ENCODE measurements around the gene HIVEP3. TPM values are rescaled to one million over a fixed set of nuclear protein-coding genes. Genes with fewer than 3 reads are reported as not detected.

HIVEP3 gene
- total RNA-seq, 1 donor from 2014 or later: 2.0 TPM

DNA sequence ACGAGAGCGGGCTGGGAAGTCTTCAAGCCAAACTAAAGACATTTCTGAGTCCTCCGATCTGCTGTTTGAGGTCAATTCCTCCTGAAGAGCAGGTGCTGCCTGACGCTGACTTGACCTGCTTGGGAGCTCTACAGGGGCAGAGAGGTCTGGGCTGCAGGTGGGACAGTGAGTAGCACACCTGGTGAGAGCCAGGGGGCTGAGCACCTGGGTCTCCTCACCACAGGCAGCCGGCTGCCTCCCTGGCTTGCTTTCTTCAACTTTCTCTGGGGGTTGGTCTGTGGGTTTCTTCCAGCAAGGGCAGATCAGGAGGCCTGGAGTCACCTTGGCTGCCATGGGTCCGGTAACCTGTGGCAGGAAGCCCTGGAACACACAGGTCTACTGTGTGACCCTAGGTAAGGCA lies 326.8 kb downstream of the HIVEP3 start:
- no peak for DNase-seq (ENCODE audit: low read depth)

DNA sequence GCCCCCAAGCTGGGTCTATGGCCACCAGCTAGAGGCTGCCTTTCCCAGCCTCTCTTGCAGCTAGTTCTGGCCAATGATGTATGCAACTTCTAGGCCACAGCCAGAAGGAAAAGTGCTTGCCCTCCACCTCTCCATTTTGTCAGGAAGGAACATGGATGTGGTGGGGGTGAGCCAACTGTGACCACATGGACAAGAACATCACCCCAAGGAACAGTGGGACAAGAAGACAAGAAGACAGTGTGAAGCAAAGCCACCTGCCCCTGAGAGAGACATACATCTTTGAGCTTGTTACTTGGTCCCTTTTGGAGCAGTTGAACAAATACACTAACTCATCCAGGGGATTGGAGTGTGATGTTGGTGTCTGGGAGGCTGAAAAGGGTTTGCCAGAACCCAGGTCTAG lies 328.4 kb downstream of the HIVEP3 start:
- no peak for DNase-seq (ENCODE audit: low read depth)

DNA sequence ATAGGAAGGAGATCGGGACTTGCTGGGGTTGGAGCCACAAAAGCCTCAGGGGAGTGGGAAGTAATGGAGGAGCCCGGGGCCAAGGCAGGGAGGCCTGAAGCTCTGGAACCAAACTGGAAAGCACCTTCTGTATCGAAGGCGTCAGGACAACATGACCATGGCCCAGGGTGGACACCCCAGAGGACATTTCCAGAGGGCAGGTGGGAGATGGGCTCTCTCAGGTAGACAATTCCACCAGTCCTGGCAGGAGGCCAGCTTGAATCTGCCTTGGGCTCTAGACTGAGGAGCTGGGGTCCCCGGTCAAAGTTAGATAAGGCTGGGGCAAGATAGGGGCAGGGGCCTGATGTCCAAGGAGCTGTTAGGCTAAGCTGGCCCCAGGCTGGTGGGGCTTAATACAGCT lies 329.3 kb downstream of the HIVEP3 start:
- no peak for DNase-seq (ENCODE audit: low read depth)

DNA sequence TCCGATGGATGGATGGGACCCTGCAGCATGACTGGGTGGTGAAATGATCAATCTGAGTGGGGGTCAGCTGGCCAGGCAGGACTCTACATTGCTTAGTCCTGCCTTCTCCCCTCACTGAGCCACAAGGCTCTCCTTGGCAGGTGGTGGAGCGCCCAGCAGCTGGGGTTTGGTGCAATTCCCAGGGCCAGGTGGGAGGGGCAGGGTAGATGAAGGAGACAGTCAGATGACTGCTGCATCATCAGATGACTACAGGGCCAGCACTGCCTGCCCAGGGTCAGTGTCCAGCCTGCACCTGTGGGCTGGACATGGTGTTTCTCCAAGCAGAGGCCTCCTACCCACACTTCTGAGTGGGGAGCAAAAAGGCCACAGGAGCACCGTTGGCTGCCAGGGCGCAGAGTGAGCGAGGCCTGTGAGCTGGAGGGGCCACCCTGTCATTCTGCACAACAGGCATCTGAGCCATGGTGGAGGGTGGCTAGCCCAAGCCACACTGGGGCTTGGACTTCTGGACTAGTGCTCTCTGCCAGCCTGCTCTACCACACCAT lies 330.3 kb downstream of the HIVEP3 start:
- peak; percentile 62 for DNase-seq (ENCODE audit: low read depth)

DNA sequence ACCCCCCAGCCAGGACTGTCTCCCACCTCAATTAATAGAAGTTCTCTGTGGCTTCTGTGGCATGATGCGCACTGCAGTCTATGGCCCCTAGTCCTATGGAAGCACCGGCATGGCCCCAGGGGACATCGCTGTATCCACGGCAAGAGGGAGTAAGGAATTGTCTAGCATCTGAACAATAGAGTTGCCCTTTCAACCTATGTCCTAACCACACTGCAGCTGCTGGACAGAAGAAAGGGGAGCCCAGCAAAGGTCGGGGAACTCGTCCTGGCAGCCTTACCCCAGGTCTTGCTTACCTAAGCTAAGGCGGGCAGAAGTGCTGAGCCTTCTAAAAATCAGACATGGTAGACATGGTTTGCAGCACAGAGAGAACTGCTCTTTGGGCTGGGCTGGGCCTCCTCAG lies 330.9 kb downstream of the HIVEP3 start:
- DNase-seq (ENCODE audit: low read depth): no peak

DNA sequence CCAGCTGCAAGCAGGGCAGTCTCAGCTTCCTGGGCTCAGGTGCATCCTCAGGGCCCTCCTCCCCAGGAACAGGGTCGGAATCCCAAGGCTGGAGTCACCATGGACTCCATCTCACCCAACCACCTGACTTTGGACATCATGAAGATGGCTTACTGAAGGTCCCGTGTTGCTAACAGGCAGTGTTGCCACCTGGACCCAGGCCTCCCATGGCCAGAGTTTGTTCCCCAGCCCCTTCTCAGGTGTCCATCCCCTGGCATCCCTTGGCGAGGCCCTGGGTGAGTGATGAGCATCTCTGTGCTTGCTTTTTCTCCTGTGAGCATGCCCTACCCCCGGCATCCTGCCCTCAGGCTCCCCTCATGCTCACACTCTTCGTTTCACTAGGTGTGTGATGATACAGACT lies 332.5 kb downstream of the HIVEP3 start:
- no peak for DNase-seq (ENCODE audit: low read depth)

DNA sequence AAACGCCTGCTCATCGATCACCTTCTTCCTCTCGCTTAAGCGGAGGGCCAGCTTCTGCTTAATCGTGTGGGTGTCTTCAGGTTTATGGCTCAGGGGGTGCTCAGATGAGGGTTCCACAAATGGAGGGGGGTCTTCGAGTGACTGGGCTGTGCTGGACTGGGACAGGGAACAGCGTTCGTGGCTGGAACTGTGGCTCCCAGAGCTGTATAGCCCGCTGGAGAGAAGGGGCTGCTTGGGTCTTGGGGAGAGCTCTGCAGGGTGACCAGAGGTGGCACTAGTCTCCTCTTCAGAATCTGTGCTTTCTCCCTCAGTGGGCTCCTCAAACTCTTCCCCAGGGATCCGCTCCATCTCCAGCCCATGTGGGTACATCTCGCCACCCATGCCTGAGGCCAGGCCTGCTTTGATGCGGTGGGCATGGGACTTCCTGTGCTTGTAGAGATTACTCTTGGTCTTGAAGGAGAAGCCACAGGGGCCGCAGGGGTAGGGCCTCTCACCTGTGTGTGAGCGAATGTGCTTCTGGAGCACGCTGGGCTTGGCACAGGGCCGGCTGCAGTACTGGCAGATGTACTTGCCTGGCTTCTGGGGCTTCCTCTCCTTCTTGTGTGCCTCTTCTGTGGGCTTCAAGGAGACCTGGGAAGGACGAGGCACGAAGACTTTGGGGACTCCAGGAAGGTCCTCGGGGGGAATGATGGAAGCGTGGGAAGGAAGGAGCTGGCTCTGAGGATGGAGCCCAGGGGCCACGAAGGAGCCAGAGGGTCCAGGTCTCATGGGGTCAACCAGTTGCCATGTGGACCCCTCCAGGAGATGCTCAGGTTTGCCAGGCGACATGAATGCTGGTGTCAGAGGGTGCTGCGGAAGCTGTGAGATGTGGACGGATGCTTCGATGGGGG lies 334.8 kb downstream of the HIVEP3 start:
- no peak for DNase-seq (ENCODE audit: low read depth)

DNA sequence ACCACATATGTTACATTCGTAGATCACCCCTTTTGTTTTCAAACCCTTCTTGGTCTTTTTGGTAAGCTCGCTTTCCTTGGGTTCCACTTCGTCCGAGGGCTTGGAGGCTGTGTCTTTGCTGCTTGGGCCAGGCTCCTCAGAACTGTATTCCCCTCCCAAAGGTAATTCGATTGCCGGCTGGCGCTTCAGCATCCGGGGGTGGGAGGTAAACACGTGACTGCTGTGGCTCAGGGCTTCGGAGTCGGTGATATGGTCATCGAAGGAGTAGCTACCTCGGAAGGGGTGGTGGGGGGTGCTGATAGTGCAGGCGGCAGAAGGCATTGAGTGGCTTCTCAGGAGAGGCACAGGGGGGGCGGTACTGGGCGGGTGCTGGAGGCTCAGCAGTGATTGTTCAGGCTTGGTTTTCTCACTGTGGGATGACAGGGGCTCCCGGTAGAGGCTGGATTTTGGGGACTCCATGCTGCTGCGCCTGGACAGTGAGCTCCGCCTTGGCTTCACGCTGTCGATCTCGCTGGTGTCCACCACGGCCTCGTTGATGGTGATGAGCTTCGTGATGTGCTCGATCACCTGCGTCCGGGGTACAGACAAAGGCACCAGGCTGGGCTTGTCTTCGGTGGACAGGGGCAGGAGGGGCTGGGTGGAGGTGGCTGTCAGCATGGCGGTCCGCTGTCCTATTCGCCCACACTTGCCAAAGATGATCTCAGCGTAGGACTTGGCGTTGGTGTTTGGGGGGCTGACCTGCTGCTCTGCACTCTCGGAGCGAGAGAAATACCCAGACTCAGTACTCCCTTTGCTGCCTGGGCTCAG lies 335.7 kb downstream of the HIVEP3 start:
- no peak for DNase-seq (ENCODE audit: low read depth)

DNA sequence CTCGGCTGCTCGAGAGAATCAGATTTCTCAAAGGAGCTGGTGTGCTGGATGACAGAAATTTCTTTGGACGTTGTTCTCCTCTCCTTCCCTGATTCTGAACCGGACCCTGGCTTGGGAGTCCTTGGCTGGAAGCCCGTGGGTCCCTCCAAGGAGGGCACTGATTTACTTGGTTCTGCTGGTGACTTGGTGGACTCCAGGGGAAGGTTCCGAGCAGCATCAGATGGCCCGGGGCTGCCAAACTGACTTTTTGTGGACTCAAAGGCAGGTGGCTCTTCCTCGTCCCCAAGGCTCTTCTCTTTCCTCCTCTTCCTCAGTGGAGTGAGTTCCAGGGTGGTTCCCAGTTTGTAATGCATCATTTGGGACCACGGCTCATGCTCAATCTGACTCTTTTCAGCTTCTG lies 336.4 kb downstream of the HIVEP3 start:
- no peak for DNase-seq (ENCODE audit: low read depth)

DNA sequence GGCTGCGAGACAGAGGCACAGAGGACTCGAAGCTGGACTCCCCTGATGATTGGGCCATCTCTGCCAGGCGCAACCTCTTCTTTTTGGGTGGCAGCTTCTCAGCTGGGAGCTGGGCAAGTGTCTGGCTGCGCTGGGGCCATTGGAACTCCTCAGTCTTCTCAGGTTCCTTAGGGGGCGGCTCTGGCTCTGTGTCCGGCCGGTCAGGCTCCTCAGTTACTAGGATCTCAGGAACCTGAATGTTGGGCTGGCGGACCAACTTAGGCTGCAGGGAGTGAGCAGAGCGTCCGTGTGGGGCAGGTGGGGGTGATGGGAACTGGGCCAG lies 336.8 kb downstream of the HIVEP3 start:
- no peak for DNase-seq (ENCODE audit: low read depth)

DNA sequence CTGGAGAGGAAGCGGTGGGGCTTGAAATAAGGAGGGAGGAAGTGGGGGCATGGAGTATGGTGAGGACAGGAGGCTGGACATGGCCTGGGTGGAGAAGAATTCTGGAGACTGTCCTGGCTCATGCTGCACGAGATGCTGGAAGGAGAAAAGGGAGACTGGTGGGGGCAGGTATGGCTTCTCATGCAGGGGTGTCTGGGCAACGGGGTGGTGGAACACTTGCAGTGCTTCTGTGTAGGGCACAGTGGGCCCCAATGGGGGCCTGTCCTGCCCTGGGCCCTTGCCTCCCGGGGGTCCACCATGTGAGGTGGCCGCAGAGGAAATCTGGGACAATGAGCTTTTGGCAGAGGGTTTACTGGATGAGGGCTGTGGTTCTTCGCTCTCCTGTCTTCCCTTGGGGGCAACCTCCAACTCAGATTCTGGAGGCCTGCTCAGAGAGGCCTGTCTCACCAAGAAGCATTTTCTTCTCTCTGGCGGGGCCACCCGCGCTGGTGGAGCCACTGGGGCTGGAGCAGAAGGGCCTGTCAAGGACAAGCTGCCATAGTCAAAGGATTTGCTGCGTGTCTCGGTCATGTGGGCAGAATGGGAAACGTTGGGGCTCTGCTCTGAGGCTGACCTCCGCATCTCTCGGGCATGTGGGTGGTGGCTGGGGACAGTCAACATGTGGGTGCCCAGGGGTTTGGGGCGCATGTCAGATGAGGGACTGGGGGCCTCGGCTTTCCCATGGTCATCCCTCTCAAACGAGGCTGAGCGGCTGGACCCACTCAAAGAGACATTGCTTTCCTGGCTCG lies 337.3 kb downstream of the HIVEP3 start:
- no peak for DNase-seq (ENCODE audit: low read depth)

DNA sequence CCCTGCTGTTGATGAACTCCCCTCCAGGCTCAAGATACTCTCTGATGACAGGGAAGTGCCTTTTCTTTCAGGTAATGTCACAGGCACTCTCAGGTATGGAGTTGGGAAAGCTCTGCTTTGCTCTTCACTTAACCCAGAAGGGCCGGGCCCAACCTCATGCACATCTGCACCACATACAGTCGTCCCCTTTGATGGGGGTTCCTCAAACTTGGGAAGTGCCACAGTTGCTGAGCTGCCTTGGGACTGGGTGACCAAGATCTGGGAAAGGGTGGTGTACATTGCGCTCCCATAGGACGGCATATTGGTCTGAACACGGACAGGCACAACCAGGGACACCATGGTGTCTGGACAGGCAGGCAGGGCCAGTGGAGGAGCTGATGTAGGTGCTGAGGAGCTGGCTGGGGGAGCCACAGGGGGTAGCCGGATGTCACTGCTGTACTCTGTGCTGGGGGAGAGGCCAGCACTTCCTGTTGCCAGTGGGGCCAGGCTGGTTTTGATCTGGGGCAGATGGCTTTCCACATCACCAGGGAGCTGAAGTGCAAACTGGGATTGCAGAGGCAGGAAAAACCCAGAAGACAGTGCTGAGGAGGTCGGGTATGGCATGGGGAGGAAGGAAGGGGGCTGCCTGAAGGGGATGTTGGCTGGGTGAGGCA lies 338.1 kb downstream of the HIVEP3 start:
- no peak for DNase-seq (ENCODE audit: low read depth)

DNA sequence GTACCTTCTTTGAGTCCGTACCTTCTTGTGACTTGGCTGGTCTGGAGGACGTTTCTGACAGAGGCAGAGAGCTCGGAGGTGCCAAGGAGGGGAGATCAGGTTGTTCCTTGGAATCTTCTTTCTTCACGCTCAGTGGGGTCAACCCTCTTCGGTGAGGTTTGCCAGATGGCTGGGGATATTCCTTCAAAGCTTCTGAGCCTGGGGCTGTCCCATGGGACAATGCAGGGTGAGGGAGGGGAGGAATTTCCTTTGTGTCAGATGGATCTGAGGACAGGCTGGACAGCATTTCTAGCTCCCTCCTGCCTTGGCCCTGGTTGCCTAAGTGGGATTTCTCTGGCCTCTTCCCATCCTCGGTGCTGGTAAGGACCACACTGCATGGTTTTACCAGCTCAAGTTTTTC lies 338.7 kb downstream of the HIVEP3 start:
- no peak for DNase-seq (ENCODE audit: low read depth)

DNA sequence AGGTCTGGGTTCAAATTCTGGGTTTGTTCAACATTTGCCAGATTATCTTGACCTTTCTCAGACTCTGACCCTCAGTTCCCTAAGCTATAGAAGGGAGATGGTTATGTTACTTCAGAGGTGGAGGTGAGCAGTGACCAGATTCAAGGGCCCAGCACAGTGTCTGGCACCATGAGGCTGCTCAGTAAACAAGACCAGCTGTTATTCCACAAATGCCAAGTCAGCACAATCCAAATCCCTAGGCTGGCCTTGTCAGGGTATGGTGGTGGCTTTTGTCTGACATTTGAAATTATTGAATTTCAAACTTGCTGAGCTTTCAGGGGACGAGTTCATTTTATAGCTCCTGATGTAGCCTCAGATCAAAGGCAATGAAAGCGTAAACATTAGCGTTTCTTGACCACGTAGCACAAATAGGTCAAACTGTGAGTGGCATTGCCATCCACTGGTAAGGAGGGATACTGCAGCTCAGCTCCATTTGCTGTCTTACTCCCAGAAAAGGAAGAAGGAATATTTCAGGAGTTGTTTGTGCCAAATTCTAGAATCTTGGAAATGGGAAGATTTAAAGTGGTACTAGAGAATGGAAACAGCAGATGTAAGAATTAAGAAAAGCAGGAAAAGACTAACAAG lies 339.9 kb downstream of the HIVEP3 start:
- no peak for DNase-seq (ENCODE audit: low read depth)

DNA sequence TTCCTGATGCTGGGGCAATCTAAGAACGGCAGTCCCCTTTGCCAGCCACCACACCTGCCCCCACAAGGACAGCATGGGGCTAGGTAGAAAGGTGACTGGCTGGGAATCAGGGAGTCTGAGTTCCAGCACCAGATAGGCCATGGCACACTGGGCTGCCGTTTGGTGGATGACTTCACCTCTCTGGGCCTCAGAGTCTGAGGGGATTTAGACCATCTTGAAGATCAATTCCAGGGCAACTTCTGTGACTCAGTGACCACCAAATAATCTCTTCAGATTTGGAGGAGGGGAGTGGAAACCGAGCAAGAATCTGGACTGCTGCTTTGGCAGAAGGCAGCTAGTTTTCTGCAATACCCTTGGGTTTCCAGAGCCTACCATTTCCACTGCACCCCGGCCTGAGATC lies 342.1 kb downstream of the HIVEP3 start:
- DNase-seq (ENCODE audit: low read depth): no peak

DNA sequence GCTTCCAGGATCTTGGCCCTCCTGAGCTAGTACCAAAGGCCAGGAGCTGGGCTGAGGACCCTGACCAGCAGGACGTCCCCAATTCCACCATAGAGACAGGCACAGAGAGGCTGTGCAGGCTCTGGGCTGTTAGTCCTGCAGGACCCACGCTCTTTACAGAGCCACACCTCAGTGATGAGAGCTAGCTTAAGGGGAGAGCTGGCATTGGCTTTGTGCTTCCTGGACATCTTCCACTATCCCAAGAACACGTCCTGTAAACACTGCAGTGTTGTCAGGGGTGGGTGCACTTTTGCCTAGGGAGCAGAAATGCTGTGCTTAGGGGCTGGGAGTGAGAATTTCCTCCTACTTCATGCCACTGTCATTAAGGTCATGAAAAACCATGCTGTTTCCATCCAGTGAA lies 342.5 kb downstream of the HIVEP3 start:
- DNase-seq (ENCODE audit: low read depth): no peak

DNA sequence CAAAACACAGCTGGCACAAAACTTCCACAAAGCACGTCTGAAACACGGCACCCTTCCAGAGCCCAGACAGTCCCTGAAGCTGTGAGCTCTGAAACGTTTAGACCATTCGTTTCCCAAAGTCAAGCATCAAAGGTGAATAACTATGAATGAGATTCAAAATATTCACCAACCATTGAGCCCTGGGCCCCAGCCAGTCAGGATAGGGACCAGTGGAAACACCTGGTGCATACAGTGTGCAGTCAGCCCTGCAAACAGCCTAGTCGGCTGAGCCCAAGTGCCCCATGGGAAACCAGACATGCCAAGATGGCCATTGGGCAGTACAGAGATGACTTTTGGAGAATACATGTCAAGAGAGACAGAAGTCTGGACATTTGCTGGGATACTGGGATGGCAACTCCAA lies 343.9 kb downstream of the HIVEP3 start:
- DNase-seq (ENCODE audit: low read depth): no peak

DNA sequence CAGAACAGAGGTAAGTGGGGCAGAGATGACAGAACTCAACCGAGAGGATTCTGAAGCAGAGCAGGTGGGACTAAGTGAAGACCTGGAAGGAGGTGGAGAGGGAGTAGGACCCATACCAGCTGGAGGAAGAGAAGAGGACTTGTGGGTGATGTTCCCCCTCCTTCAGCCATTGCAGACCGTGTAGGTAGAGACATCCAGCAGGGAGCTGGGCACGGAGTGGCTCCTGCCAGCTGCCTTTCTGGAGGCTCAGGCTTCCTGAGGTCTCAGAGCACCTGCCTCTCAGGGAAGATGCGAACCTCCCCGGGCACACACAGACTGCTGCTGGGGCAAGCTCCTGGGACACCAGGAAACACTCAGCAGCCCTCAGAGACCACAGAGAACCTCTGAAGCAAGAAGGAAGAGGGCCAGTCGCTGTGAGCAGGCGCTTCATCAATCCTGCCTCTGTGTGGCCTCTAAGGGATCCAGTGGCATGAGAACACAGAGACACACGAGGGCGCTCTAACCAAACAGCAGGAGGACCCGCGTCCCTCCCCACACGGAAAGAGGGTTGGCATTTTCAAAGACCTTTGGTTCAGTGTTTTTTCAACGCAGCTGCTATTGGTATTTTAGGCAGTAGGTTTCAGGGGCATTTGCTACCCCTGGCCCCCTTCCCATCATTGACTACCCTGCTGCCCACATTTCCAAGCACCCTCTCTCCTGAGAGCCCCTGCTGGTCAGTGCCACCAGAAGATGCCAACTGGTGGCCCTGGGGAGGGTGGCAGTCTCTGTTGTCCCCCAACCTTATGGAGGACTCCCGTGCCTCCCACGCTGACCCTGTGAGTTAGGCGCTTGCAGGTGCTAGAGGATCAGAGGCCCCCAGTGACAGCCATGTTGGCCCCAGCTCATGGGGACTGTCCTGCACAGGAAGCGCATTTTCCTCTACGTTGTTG lies 344.7 kb downstream of the HIVEP3 start:
- peak; percentile 91 for DNase-seq (ENCODE audit: low read depth)

DNA sequence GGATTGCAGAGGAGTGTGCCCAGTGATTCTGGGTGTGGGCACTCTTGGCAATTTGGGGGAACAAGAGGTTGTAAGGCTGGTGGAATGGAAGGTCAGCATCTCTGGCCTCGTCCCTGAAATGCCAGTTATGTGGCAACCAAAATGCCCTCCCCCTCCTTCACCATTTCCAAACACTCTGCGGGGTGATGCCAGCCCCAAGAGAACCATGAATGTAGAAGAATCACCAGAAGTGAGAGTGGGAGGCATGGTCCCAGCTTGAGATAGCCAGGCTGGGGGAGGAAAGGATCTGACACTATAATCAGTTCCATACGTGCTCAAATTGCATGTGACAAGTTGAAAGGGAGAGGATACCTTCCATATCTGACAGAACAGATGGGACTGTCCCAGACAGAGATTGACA lies 345.5 kb downstream of the HIVEP3 start:
- no peak for DNase-seq (ENCODE audit: low read depth)

DNA sequence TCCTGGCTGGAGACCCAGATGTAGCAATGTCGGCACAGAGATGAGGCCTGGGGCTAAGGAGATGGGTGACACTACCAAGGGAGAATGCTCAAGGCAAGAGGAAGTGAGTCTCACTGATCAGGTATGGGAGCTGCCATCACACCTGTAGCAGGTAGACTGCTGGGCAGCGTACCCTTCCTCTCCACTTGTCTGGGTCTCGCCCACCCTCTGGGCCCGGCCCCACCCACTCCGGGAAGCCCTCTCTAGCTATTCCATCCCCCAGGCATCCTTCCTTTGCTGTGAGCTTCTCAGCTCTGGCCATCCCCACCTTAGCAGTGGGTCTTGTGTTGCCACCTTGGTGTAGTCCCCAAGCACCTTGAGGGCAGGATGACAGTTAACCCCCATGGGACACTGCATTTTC lies 346.5 kb downstream of the HIVEP3 start:
- no peak for DNase-seq (ENCODE audit: low read depth)

Data from myocyte (in vitro differentiated cells).